Activated T-helper 1 cell treated with anti-CD3 and anti-CD28 coated beads, Interleukin-2, amount 50 U/mL, for 16 hours (primary cell): Measurements from ENCODE around the gene FDXR.

Source experiments
- DNase-seq, 2 donors: peaks; one replicate each; pipeline ENCODE4 v3.0.0-alpha.2; 2020; ENCODE audit warnings: low read depth in 1 of 2, low spot score in 1 of 2

FDXR gene

DNA sequence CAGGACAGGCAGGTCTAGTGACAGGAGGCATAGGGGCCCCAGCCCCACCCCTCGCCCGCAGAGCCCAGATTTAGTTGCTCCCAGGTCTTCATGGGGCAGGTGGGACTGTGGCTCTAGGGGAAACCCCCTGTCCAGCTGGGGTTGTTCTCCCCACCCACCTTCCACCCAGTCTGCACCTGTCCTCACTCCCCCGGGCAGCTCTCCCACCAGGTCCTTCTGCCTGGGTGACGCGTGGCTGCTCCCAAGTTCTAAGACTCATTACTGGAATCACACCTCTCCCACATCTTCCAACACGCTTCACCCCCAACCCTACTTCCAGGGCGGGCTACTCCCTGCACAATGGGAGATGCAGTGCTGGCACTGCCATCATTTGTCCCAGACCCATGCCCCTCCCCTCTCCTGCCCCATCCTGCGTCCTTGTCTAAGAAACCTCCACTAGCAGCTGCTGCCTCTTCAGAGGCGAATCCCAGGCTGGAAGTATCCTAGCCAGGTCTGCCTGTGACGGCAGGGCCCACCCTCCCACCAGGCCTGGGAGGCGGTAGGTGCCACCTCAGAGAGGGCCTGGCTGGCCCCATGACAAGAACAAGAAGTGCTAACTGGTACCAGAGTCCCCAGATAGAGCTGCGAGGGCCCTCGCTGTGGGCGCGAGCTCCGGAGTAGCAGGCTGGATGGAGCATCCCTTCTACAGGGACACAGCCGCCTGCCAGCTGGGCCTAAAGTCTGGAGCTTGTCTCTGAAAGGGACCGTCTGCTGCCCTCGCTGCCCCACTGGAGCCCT is 35.9 kb downstream of the FDXR start:
- DNase-seq, result no peak

DNA sequence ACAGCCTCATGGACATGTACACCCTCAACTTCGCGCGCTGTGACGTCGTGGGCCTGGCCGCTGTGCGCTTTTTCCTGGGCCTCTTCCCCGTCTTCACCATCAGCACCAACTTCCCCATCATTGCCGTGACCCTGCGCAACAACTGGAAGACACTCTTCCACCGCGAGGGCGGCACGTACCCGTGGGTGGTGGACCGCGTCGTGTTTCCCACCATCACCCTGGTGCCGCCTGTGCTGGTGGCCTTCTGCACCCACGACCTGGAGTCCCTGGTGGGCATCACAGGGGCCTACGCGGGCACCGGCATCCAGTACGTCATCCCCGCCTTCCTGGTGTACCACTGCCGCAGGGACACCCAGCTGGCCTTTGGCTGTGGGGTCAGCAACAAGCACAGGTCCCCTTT is 36.6 kb downstream of the FDXR start:
- DNase-seq, result no peak

- DNase-seq, result no peak
These were observed 39.1 kb downstream of the FDXR start for GRCh38 chr17:74833501-74834377.

DNA sequence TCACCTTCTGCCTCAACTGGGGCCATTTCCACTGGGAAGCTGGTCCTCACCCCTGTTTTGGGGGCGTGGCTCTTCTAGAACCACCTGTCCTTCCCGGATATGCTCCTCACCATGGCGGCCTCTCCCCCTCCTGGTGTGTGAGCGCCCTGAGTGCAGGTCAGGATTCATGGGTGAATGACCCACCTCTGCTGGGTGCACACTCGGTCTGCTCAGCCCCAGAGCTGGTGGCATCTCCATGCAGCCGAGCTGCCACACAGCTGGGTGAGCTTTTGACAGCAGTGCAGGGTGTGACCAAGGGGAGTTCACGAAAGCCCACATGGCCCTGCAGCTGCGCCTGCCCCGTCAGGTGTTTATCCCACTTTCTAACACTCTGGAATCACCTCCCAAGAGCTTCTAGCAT is 40.4 kb downstream of the FDXR start:
- DNase-seq, result no peak

DNA sequence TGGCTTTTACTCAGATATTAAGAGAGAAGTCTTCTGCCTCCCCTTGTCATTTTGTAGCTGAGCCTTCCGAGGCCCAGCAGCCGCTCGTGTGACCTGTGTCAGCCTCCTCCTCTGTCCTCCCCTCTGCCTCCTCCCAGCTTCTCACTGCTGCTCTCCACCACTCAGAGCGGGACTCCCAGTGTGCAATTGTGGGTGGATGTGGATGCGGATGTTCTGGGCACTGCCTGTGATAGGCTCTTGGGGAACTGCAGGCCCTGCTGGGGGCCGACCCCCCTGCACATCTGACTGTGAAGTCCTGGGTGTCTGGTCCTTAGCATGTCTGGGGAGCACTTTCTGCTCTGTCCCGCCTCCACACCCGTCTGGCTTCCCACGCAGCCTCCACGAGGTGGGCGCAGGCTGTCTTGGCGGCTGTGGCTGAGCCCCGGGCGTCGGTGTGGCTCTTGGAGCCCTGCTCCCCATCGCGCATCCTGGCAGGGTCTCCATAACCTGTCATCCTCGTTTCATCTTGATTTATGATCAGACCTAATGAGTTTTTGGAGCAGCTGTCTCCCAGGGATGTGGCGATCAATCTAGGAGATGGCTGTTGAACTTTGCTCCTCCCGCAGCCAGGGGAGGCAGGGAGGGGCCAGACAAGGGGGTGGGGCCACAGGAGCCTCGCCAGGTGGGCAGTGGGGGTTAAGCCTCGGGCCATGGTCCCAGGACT is 41.2 kb downstream of the FDXR start:
- no peak for DNase-seq

- no peak for DNase-seq
These were observed 41.9 kb downstream of the FDXR start for GRCh38 chr17:74830861-74831260.

DNA sequence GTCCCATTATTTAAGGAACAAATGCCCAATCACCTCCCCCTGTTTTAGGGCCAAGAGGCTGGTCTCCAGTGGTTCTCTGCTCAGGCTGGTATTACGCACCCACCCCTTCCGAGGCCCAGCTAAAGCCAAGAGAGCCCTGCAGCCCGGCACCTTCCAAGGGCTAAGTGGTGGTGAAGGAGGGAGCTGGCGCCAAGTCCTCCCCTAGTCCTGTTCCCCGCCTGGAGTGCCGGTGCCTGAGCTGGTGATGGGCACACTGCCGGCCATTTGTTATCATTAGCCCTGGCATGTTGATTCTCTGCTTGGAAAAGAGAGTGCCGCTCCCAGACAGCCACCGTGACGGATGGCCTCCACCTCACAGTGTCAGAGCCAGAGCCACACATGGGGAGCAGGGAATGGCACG is 45.0 kb downstream of the FDXR start:
- DNase-seq, result no peak

GRCh38 chr17:74825952-74826719 is 46.7 kb downstream of the FDXR start:
- no peak for DNase-seq

GRCh38 chr17:74824961-74825627 is 47.7 kb downstream of the FDXR start:
- DNase-seq, result no peak

DNA sequence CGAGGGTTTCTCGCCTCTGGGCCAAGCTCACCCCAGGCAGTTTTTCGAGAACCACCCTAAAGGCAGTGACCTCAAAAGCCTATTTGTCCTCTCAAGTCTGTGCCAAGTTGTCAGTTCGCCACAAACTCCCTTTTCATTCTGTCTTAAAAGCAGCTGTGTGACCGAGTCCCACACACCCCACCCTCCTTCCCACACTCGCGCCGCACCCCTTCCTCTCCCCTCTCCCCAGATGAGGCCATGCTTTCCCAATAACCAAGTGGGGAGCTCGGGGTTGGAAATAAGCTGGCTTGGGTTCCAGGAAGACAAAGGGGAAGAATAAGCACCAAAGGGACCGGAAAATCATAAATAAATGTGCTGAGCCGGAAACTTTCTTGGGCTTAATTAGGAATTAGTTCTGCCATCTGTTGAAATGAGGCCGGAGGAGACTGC is 49.8 kb downstream of the FDXR start:
- DNase-seq, result no peak

DNA sequence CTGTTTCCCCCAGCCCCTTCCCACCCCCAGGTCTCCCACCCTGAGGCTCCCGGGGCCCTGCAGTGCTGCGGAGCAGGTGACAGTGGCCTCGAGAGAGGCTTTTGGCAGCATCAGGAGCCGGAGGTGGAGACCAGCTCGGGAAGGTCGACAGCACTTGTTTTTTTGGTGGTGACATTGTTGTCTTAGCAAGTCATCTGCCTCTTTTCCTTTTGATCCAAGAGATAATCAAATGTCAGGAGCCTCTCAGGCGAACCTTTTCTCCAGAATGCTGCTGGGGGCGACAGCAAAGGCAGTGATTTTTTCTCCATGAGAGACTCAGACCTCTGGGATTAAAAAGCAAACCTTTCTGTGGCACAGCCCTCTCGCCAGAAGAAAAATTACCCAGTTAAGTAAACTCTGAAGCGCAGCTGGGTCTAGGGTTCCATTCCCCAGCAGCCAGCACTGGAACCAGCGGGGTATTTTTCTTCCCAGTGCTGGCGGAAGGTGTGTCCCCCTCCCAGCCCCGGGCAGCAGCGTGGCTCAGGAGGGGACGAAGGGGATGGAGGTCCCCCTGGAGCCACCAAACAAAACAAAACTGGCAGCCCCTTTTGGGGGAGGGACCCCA is 50.4 kb downstream of the FDXR start:
- no peak for DNase-seq

DNA sequence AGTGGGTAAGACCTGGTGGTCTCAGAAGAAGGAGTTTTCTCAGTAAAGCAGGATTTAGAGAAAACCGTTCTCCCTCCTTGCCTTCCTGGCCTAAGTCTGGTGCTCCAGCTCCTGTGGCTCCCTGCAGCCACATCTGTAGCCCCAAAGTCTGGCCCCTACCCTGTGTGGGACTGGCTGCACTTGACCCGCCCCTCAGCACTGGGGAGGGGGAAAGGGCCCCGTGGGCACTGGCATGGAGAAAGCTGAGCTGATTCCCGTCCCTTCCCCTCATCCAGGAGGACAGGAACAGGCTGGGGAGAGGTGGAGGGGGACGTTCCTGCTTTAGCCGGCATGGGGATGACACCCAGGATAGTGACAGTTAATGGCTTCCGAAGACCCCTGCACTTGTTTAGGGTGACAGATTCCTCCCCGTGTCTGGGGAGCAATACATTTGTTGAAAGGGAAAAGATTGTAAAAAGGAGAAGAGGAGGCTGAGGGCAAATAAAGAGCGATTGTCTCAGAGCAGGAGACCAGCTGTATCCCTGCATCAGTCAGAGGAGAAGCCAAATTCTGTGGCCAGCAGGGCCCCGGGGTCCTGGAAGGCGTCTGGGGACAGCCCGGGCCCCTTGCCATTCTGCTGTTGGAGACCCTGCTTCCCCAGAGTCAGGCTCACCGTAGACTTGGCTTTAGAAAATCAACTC is 51.0 kb downstream of the FDXR start:
- no peak for DNase-seq

DNA sequence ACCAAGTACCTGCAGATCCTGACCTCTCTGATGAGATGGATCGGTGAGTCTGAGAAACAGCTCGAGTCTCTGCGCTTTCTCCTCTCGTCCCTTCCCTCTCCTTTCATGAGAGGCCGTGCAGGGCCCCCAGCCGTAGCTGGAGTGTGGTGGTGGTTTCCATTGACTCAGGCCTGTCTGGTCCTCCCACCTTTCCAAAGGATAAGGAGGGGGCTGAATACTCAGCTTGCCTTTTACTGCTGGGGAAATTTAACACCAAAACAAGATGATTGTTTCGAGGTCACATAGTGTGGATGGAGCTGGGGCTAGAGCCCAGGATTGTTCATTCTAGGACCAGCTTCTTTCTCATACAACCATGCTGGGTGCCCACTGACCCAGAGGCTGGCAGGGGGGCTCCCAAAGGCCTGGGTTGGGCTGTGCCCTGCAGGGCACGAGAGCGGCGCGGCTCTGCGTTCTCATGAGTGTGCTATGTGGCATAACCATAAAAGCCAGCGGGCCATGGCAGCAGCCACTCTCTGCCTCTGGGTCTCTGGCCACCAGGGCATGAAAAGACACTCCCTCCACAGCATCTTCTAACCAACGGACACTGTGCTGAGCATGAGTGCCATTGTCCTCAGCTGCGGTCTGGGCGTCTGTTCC is 52.9 kb downstream of the FDXR start:
- no peak for DNase-seq

- no peak for DNase-seq
These were observed 54.4 kb downstream of the FDXR start for GRCh38 chr17:74818291-74818938.

DNA sequence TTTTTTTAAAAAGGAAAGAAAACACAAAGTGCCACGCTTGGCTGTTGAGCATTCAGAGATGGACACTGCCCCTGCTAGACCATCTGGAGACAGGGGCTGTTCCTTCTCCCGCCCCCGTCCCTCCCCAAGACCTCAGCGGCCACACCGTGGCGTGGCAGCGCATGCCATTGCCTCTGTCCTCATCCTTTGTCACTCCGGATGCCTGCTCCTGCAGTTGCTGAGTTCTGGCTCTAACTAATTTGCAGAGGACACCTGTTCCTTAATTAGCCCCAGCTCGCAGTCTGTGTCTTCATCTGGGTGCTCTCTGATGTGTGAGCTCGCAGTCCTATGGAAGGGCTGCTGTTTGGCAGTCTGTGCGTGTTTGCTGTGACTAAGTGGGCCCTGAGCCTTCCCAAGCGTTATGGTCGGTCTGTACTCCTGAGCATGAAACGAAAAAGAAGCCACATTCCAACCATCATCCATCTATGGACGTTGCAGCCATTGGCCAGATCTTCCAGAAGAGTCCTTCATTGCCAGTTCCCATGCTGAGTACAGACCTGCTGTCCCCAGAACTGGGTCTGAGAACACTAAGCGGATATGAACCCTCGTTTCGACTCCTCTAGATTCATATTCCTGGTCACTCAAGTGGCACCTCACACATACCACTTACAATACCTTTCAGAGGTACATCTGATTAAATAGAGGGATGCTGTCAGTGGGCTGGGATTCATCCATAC is 55.7 kb downstream of the FDXR start:
- DNase-seq, result no peak

GRCh38 chr17:74815550-74816370 is 57.0 kb downstream of the FDXR start:
- DNase-seq, result no peak

DNA sequence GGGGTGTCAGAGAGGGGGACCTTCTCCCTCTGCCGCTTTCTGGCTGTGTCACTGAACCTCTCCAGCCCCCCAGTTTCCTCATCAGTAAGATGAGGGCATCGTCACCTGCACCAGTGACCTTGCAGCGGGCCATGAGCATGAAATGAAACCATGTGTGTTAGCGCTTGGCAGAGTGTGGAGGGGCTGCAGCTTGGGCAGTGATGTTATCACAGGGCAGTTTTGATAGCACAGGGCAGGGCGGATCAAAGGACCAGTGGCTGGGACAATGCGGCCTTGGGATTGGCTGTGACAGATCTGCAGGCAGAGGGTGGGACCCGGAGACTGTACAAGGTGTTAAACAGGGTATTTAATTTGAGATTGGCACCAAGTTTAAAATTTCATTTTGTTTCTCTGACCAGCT is 57.7 kb downstream of the FDXR start:
- no peak for DNase-seq
